Fibroblast of the aortic adventitia (primary cell): ENCODE results near the gene ZNF318. TPM values are rescaled to one million over a fixed set of nuclear protein-coding genes. Genes with fewer than 3 reads are reported as not detected.

Experiments used
- DNase-seq: peaks from one replicate; pipeline ENCODE4 v3.0.0-alpha.2; 2010; ENCODE audit warnings: low read depth
- H3K4me3 ChIP-seq: 2 replicates; pipeline ENCODE4 v1.5.1; 2011; ENCODE audit warnings: low read depth, mild to moderate bottlenecking, control low read depth, low read length, moderate library complexity
- total RNA-seq: library from RNA; depleted of rRNA; stranded (reverse); fragments of >200 nt; gene quantifications from 2 replicates; pipeline ENCODE4 v1.2.3, GENCODE V29; 2012; ENCODE audit warnings: low replicate concordance
- TF ChIP-seq, protein P1 (sequence below): IDR thresholded peaks from 2 replicates; pipeline ENCODE4 v1.5.1; 2011; ENCODE audit warnings: mild to moderate bottlenecking, low read length, control low read depth, inconsistent platforms; ENCODE audit not compliant: insufficient read depth

The ZNF318 gene
- total RNA-seq, 1 donor = 14.2 TPM

- no peak overlapping the region for H3K4me3 ChIP-seq
- TF ChIP-seq, protein P1, sequence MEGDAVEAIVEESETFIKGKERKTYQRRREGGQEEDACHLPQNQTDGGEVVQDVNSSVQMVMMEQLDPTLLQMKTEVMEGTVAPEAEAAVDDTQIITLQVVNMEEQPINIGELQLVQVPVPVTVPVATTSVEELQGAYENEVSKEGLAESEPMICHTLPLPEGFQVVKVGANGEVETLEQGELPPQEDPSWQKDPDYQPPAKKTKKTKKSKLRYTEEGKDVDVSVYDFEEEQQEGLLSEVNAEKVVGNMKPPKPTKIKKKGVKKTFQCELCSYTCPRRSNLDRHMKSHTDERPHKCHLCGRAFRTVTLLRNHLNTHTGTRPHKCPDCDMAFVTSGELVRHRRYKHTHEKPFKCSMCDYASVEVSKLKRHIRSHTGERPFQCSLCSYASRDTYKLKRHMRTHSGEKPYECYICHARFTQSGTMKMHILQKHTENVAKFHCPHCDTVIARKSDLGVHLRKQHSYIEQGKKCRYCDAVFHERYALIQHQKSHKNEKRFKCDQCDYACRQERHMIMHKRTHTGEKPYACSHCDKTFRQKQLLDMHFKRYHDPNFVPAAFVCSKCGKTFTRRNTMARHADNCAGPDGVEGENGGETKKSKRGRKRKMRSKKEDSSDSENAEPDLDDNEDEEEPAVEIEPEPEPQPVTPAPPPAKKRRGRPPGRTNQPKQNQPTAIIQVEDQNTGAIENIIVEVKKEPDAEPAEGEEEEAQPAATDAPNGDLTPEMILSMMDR = no peak
- DNase-seq = no peak
These were observed 58.8 kb downstream of the ZNF318 start for GRCh38 chr6:43310624-43311023.

- TF ChIP-seq, protein P1 = no peak
- no peak overlapping the region for H3K4me3 ChIP-seq
- peak; percentile 10 for DNase-seq
These were observed 59.3 kb downstream of the ZNF318 start for GRCh38 chr6:43310134-43310533.

GRCh38 chr6:43308990-43309477, 60.4 kb downstream of the ZNF318 start:
- H3K4me3 ChIP-seq = peak overlapping the region; percentile 59
- TF ChIP-seq, protein P1 = no peak
- DNase-seq = no peak

GRCh38 chr6:43308101-43308989, 61.1 kb downstream of the ZNF318 start, which contains the start of gene CRIP3:
CRIP3 (minus strand) TSS chr6:43308826; CDS start chr6:43308792, 34 bp downstream.
- H3K4me3 ChIP-seq = peak within 1 kb of the TSS; percentile 59
- TF ChIP-seq, protein P1 = peak; percentile 33
- peak; percentile 70 for DNase-seq

- no peak for DNase-seq
- TF ChIP-seq, protein P1 = no peak
- no peak overlapping the region for H3K4me3 ChIP-seq
These were observed 61.9 kb downstream of the ZNF318 start for GRCh38 chr6:43307451-43308100.

DNA sequence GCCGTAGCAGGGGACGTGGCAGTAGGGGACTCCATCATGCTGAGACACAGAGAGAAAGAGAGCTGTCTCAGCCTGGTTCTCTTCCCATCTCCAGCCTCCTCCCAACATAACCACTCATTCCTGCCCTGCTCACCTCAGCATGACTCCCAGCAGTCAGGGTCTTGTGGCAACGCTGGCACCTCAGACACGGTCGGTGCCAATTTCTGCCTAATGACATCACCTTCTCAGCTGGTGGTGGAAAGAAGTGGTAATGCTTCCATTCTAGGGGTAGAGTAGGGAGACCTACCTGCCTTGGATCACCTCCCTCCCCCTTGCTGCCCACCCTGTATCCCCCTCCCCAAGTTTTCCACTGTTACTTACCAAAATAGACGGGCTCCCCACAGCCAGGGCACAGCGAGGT, 63.4 kb downstream of the ZNF318 start:
- TF ChIP-seq, protein P1 = no peak
- no peak for DNase-seq

More for the DNA sequence above, 63.4 kb downstream of the ZNF318 start:
- H3K4me3 ChIP-seq = no peak overlapping the region
